ENCODE results near the gene AKAP9.

- TF ChIP-seq POLR2A (IDR thresholded peaks at IDR 0.05) (no peak), CTCF (IDR thresholded peaks at IDR 0.05) (no peak)
These were observed 45.7 kb upstream of the AKAP9 start for GRCh38 chr7:91894781-91895480.
